OCI-M2 (cell line): ENCODE results near the gene RPL31.

ENCODE experiments used
- DNase-seq: peaks from one replicate; lab custom pipeline; 2025; ENCODE audit not compliant: unreplicated experiment; lab: John Stamatoyannopoulos, UW

RPL31 gene

DNA sequence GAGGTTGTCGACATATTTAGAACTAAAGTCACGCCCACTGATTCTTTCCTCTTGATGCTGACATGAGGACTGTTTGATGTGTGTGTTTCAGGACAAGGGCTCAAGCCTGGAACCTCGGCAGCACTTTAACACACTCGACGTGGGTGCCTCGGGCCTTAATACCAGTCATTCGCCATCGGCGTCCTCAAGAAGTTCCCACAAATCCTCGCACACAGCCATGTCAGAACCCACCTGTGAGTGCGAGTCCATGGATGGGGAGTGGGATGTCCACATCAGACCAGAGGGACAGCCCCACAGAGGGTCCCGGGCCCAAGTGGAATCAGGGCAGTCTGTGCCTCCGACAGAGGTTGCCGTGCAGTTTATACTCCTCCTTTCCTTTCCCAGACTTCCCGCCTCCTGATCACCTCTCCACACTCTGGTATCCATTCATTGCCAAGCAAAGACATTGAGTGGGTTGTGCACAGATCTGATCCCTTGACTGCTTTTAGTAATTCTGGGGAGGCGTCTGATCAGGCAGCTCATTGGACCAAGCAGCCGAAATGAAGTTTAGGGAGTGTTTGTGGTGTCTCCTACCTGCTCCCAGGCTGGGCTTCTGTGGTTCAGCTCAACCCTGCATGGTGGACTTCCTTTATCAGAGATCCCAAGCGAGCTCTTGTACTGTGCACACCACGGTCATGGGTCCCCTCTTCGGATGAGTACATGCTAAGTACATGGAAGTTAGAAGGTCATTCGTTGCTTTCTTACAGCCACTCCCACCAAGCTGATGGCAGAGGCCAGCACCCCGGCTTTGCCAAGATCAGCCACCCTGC is 27.2 kb upstream of the RPL31 start:
- no peak for DNase-seq

DNA sequence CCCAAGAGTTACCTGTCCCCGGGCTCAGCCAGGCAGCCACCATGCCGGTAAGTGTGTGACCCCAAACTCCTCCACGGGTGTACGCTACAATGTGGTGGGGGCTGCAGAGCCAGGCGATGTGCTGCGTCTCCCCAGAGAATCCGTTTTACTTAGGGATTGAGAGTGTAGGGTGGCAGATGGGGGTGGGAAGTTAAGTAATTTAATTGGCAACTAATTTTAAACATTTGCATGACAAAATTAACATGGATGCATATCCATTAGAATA is 26.6 kb upstream of the RPL31 start:
- no peak for DNase-seq

DNA sequence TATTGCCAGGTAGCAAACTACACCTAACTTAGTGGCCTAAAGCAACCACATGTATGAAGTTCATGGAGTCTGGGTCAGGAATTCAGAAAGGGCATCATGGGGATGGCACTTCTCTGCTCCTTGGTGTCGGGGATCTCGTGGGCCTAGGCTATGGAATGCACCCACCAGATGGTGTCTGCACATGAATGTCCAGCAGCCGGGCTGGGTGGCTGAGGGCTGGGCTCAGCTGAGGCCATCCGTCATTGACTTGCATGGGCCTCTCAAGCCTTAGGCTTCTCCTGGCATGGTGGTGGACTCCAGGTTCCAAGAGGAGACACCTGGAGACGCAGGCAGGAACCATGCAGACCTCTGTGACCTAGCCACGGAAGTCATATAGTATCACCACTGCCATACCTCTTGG is 26.0 kb upstream of the RPL31 start:
- DNase-seq = no peak

DNA sequence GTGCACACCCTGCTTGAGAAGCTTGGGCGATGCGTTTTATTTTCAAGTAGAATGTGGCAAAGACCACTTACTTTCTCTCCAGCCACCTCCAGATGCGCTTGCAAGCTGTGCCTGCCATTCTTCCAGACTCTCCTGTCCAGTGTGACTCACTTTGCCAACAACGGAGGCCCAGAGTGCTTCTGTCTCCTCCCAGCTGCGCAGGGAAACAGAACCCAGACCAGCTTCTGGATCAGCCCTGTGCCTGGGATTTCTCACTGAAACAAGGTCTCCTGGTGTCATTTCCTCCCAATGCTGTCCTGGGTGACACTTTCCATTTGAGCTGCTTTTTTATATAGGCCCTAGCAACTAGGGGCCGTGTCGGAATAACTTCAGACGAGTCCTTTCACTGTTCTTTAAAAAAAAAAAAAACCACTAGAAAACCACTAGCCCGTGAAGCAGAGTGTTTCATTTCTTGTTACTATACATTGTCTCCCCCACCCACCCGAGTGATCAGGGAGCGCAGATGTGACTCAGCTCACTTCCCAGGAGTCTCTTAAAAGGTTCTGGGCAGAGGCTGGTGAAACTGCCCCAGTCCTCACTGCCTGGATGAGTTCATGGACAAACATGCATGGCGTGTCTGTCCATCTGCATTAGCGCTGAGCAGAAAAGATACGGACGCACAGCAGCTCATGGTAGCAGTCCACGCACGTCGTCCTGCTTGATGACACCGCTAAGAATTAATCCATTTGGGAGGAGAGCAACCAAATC is 25.3 kb upstream of the RPL31 start:
- no peak for DNase-seq

DNA sequence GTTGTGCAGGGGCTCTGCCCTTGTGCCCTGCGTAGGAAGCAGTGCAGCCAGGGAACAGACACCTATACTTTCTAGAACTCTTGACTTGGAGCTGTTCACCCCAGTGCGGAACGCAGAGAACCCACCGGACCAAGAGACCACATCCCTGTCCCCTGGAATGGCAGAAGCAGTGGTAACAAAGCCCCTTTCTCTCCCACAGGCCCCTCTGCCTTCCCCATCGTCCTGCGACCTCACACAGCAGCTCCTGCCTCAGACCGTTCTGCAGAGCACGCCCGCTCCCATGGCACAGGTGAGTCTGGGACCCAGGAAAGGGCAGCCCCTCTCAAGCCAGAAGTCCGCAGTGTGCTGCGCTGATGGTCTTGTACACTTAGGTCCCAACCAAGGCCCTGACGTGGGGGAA is 24.6 kb upstream of the RPL31 start:
- DNase-seq = no peak

DNA sequence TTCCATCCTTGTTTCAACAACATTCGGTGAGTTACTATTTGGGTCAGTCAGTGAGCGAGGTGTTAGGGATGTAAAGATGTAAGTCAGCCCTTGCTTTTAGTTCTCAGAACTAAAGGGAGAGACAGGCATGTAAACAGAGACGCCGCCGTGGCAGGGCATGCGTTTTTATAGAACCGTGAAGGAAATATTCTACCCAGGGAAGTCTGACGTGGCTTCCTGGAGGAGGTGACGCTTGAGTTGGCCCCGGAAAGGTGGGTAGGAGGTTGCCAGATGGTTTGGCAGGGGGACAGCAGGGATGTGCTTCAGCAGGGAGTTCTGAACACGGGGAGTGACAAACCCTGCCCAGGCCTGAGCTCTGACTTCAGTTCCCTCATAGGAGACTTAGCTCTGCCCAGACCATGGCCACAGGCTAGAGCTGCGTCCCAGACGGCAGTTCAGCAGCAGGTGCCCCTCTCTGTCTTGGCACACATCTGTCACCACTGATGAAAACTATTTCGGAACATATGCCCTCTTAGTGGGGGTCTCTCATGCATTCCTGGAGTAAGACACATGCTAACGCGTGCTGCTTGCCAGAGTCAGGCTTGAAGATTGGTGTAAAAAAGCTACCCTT is 23.4 kb upstream of the RPL31 start:
- DNase-seq = no peak

DNA sequence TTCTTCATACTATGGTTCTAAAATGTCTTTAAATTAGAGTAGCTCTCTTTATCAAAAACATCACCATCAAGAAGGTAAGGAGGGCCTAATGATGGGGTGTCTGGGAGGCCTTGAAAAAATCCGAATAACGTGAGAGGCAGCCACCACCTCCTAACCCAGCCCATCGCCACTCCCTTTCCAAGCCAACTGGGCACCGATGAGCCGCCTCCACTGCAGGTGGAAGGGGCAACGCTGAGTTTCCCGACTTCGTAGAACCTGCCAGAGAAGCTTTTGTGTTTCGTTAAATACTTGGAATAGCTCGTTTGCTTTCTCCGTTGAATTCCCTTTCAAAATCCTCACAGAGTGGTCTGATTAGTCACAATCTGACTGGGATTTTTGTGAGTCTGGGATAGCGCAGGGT is 22.0 kb upstream of the RPL31 start:
- DNase-seq = no peak

DNA sequence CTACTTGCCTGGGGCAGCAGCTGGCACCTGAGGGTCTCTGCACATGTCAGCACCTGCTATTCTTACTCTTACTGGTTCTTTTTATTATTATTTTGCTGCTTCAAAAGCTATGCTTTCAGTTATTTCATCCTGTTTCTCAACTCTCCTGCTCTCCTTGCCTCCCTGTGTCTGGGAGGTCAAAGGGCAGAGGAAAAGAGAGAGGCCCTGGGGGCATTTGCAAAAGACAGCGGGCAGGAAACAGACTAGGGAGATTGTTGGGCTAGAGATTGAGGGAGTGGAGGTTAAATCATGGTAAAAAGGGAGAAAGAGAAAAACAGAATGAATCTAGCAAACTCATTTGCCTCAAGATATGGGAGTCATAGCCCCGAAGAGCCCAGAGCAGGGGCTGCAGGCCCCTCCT is 21.1 kb upstream of the RPL31 start:
- no peak for DNase-seq

DNA sequence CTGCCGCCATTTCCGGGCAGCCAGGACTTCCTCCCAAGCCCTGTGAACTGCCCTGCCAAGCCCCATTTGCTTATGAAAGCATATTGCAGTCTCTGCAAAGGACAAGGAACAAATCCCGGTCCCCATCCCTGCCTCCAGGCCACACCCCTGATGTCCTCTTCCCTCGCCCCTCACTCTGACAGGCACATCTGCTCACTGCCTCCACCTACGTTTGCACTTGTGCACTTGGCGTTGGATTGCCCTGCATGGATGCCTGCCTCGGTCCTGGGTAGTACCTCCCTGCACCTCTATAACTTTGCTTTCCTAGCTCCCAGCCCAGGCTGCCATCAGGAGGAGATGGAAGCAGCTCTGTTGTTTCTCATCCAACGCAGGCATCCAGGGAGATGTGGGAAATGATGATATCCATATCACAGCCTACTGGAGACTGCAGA is 19.6 kb upstream of the RPL31 start:
- no peak for DNase-seq

DNA sequence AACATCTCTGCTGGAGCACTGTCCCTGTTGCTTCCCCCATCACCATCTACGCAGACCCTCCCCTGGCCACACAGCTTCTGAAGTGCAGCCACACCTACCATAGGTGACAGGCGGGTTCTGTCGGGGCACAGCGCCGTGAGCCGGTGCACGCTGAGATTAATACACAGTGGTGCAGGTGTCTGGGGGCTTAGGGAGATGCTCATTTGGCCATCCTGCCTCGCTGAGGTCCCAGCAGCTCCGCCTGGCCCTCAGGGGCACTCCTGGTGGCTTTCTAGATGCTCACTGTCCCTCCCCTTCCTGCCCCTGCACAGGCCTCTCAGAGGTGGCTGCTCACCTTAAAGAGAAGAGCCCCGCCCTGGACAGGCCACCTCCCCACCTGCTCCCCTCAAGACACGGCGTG is 18.9 kb upstream of the RPL31 start:
- DNase-seq = no peak

DNA sequence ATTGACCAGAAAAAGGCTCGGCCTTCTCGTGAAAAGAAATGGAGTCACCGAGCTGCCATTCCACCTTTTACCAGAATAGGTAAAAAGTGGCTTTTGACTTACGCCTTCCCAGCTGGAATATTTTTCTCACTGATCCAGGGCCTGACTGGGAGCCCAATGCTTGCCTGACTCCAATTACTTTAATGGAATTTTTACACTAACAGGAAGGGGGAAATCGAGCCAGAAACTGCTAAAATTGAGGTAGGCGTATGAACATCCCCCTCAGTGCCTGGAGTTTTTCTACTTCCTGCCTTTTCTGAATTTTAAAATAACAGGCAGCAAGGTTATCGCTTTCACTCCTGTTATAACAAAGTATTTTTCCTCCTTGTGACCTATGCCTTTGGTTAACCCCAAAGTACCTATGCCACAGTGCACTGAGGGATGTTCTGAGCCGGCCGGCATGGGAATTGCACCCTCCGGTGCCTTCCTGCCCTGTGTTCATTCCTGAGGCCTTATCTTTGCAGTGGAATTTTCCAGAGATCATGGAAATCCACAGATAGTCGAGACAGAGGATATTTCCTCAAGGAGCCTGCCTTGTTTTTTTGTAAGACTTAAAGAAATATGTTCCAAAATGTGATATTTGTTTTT is 18.3 kb upstream of the RPL31 start:
- DNase-seq = no peak

DNA sequence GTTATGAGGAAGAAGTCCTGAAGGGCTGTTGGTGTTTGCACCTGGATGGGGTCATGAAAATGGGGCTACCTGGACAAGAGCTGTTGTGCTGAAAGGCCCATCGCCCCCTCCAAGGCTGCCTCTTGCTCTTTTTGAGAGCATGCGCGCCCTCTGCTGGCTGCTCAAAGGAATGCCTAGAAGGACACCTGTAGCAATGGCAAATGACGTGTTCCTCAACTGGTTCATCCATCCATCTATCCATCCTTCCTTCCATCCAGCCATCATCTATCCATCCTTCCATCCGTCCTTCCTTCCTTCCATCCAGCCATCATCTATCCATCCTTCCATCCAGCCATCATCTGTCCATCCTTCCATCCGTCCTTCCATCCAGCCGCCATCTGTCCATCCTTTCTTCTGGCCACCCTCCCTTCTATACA is 17.2 kb upstream of the RPL31 start:
- DNase-seq = no peak

DNA sequence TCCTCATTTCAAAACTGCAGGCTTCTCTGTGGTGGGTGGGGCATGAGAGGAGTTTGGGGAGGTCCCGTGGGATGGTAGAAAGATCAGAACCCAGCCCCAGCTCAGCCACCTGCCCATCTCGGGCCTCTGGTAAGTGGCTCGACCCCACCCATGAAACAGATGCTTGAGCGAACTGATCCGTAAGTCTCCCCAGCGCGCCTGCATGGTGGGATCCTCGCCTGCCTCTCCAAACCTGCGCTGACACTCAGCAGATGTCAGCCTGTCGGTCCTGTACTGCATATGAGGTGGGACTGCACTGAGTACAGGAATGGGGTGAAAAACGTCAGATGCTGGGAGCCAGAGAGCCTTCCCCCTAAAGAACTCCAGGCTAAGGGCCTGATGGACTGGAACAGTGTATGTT is 15.9 kb upstream of the RPL31 start:
- no peak for DNase-seq

DNA sequence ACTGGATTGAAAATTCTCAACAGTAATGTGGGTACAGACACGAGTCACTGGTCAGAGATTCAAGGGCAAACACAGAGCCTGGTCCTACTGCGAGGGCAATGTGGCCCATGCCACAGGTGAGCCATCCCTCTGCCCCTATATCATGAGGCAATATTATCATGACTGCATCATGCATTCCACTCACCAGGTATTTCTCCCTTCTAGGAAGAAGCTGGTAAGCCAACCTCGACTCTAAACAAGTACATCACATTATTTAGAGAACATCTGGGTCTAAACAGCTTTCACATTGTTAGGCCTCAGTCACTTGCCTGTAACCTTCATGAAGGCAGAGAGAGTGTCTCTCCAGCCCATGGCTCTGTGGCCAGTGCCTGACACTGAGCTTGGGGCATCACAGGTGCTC is 14.6 kb upstream of the RPL31 start:
- no peak for DNase-seq

DNA sequence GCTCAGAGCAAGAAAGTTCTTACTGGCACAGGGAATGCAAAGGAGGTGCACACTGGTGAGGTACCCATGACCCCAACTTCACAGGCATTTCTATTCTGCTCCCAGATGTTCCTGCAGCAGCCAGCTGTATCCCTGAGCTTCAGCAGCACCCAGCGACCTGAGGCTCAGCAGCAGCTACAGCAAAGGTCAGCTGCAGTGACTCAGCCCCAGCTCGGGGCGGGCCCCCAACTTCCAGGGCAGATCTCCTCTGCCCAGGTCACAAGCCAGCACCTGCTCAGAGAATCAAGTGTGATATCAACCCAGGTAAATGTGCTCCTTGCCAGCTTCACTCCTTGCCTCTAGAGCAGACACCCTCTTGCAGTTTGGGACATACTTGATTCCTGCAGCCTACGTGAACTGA is 14.1 kb upstream of the RPL31 start:
- DNase-seq = no peak

DNA sequence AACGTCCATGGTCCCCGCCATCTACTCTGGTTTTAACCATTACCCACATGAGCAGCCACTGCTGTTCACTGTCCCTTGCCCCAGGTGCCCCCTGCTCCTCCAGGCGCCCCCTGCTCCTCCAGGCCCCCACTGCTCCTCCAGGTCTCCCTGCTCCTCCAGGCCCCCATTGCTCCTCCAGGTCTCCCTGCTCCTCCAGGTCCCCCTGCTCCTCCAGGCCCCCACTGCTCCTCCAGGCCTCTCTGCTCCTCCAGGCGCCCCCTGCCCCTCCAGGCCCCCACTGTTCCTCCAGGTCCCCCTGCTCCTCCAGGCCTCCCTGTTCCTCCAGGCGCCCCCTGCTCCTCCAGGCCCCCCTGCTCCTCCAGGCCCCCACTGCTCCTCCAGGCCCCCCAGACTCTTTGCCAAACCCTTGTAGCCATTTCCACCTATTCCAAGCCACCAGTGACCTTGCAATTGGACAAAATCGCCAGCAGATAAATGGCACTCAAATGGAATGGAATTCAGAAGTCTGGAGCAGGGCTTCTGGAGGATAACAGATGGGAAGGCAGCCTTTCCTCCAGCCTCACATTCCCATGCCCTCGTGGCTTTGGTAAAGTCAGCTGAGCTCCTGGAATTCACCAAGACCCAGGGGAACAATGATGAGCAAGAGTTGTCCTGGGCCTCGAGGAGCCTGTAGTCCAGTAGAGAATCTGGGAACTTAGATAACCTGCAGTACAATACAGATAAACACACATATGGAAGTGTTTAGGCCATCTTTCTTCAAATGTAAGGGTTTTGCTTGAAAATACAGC is 13.3 kb upstream of the RPL31 start:
- DNase-seq = no peak

DNA sequence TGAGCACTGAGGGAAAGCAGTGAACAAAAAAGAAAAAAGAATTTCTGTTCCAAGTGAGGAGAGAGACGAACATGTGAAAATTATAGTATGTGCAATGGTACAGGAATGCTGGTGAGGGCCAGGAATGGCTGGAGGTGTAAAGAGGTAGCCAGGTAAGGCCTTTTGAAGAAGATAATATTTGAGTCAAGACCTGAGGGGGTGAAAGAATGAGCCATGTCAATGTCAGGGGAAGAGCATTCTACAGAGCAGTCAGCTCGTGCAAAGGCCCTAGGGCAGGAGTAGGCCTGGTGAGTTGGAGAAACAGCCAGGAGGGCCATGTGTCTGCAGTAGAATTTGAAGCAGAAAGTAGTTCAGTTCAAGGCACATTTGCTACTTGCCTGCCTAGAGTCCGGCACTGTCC is 12.4 kb upstream of the RPL31 start:
- no peak for DNase-seq

DNA sequence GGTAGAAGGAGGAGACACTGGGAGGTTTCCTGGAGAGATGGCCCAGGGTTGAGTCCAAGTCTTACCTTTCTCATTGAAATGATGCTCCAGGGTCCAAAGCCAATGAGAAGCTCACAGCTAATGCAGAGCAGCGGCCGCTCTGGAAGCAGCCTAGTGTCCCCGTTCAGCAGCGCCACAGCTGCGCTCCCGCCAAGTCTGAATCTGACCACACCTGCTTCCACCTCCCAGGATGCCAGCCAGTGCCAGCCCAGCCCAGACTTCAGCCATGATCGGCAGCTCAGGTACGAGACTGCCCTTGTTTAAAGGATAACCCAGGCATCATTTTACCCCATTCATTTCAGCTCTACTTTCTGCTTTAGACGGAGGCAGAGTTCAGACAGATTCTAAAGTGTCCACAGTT is 11.9 kb upstream of the RPL31 start:
- DNase-seq = no peak

DNA sequence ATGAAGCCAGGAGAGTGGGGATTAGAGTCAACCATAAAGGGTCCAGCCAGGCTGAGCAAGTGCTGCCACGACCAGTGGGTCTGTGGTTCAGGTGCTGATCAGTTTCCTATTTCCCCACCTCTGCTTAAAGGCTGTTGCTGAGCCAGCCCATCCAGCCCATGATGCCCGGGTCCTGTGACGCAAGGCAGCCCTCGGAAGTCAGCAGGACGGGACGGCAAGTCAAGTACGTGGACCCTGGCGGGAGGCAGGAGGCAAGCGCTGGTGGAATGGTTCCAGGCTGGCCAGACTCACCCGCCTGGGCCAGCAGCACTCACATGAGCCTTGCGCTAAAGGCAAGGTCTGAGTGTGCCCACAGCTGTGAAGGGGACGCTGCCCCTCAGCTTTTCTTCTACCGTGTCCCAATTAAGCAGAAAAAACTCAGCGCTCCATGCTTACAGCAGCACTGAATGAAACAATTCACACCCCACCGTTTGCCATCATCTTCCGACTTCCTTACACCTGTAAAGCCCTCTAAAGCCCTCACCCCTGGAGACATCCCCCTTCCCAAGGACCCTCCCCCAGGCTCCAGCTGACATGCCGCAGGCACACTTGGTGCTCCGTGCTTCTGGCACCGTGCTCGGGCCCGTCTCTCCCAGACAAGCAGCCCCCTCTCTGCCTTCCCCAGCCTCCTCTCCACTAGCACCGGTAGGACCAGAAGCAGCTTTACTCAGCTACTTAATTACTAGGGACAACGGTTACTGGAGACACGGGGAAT is 11.3 kb upstream of the RPL31 start:
- DNase-seq = no peak

DNA sequence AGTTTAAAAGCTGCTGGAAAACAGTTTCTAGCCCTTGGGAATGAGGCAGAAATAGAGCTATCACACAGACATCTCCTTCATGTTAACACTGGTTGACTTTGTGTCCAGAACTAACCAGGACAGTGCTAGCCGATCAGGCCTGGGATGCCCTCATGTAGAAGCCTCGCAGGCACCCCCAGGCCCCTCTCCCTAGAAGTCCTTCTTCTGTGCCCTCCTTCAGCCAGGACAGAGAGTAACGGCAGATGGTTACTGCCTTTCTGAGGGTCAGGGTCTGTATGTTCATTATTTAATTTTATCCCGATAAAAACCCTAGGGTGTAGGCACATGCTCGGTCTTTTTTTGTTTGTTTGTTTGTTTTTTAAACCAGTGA is 10.7 kb upstream of the RPL31 start:
- DNase-seq = no peak

DNA sequence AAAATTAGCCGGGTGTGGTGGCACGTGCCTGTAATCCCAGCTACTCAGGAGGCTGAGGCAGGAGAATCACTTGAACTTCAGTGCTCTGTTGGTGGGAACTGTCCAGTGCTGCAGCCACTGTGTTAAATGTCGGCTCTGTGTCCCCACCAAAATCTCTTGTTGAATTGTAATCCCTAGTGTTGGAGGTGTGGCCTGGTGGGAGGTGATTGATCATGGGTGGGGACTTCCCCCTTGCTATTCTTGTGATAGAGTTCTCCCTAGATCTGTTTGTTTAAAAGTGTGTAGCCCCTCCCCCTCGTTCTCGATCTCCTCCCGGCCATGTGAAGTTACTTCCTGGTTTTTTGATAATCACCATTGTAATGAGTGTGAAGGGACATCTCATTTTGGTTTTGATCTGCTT is 9.8 kb upstream of the RPL31 start:
- DNase-seq = no peak
